HepG2 (cell line): ENCODE measurements around the gene PIK3CD. TPM values are rescaled to one million over a fixed set of nuclear protein-coding genes. Genes with fewer than 3 reads are reported as not detected.

Source experiments
- ATAC-seq: fragments of 200-7000 bp; cut with Tn5 transposase; 3 replicates; pipeline ENCODE4 v1.9.1; 2020; ENCODE audit warnings: mild to moderate bottlenecking, moderate library complexity
- BruUV-seq: library from RNA; stranded (reverse); fragments of 400-500 nt; replicated peaks from 2 replicates; lab custom pipeline; 2021; lab: Mats Ljungman, UMichigan
- CTCF ChIA-PET: fragments of 300-600 bp; formaldehyde crosslinking; extraction: SDS; loops from one replicate; lab custom pipeline; 2021; ENCODE audit warnings: low total read pairs, inconsistent platforms, low intra/inter-chr PET ratio; lab: Yijun Ruan, JAX
- POLR2A ChIA-PET: fragments of 350-600 bp; sonication (Branson Sonifier 250); formaldehyde crosslinking; loops from one replicate; lab custom pipeline; 2020; ENCODE audit warnings: antibody characterized with exemption, inconsistent platforms; lab: Yijun Ruan, JAX
- DNase-seq: peaks from one replicate; pipeline ENCODE4 v3.0.0-alpha.2; 2015; ENCODE audit warnings: low spot score
- FAIRE-seq: peaks from 3 replicates; lab custom pipeline; 2011; peaks lifted over from hg19 to GRCh38; lab: Jason Lieb, UNC
- H2AFZ ChIP-seq: one replicate; pipeline ENCODE4 v1.6.1; 2011; ENCODE audit warnings: low read length, inconsistent platforms
- H3K27ac ChIP-seq: fragments of 300-600 bp; 3 replicates; pipeline ENCODE4 v1.8.0; 2011; ENCODE audit warnings: mixed run types, mild to moderate bottlenecking, mixed read lengths, low read length, inconsistent platforms; ENCODE audit not compliant: insufficient read depth; ENCODE audit errors: extremely low read length
- H3K27me3 ChIP-seq, 2 experiments: fragments of 200-600 bp in 1 of 2; 2 replicates in 1 of 2; 3 replicates in 1 of 2; pipeline versions ENCODE4 v1.6.0 to v1.8.0; 2011; ENCODE audit warnings: low read length in 2 of 2, mild to moderate bottlenecking in 2 of 2, moderate library complexity in 2 of 2, inconsistent platforms in 1 of 2; ENCODE audit not compliant: insufficient read depth in 2 of 2, control insufficient read depth in 1 of 2
- H3K36me3 ChIP-seq, 2 experiments: fragments of 200-600 bp in 1 of 2; replicated peaks in 1 of 2; 2 replicates in 1 of 2; 3 replicates in 1 of 2; pipeline versions ENCODE4 v1.5.1 to v1.8.0; 2011; ENCODE audit warnings: low read length in 2 of 2, inconsistent platforms in 1 of 2; ENCODE audit not compliant: insufficient read depth in 2 of 2, control insufficient read depth in 1 of 2
- H3K4me1 ChIP-seq: 2 replicates; pipeline ENCODE4 v1.5.1; 2012; ENCODE audit warnings: low read length, inconsistent platforms; ENCODE audit not compliant: insufficient read depth
- H3K4me2 ChIP-seq: 2 replicates; pipeline ENCODE4 v1.6.0; 2011; ENCODE audit warnings: low read depth, low read length, inconsistent platforms
- H3K4me3 ChIP-seq, 3 experiments: fragments of 200-600 bp in 1 of 3; sonication (generic), shearing (Covaris generic) in 1 of 3; replicated peaks in 1 of 3; 2 replicates each; pipeline ENCODE4 v1.5.1; 2011 to 2016; ENCODE audit warnings: low read length in 3 of 3, inconsistent platforms in 2 of 3, low read depth in 2 of 3, mild to moderate bottlenecking in 2 of 3, control low read depth in 1 of 3, mixed read lengths in 1 of 3; ENCODE audit not compliant: insufficient read depth in 1 of 3
- H3K79me2 ChIP-seq: one replicate; pipeline ENCODE4 v1.6.1; 2011; ENCODE audit warnings: low read length, inconsistent platforms; ENCODE audit not compliant: insufficient read depth
- H3K9ac ChIP-seq: 2 replicates; pipeline ENCODE4 v1.6.0; 2011; ENCODE audit warnings: mild to moderate bottlenecking, low read depth, low read length, inconsistent platforms; ENCODE audit not compliant: insufficient read depth
- H3K9me3 ChIP-seq: 2 replicates; pipeline ENCODE4 v1.5.1; 2012; ENCODE audit warnings: mild to moderate bottlenecking, low read length
- H4K20me1 ChIP-seq: 2 replicates; pipeline ENCODE4 v1.6.0; 2011; ENCODE audit warnings: inconsistent platforms, mild to moderate bottlenecking, low read length, moderate library complexity; ENCODE audit not compliant: insufficient read depth
- ATF4 ChIP-seq, 2 experiments: fragments of 450-650 bp in 1 of 2; sonication (generic) in 1 of 2; formaldehyde crosslinking; IDR thresholded peaks; 2 replicates each; pipeline versions ENCODE4 v1.5.0 to v1.8.0; 2020 to 2022; ENCODE audit warnings: mild to moderate bottlenecking in 1 of 2, missing genetic modification reagents in 1 of 2
- GATAD2A ChIP-seq: IDR thresholded peaks from 2 replicates; pipeline ENCODE4 v1.6.1; 2016
- HDAC6 ChIP-seq: fragments of 200-600 bp; sonication (generic); IDR thresholded peaks from 2 replicates; pipeline ENCODE4 v1.7.0; 2017; ENCODE audit warnings: mild to moderate bottlenecking, antibody characterized with exemption, low read length, low read depth
- JUN ChIP-seq: sonication (generic); formaldehyde crosslinking; IDR thresholded peaks from 2 replicates; pipeline ENCODE4 v1.4.0; 2020; ENCODE audit warnings: mild to moderate bottlenecking, missing genetic modification reagents
- MAFG ChIP-seq: sonication (generic); formaldehyde crosslinking; IDR thresholded peaks from 2 replicates; pipeline ENCODE4 v1.5.1; 2020; ENCODE audit warnings: mild to moderate bottlenecking, missing genetic modification reagents
- PRPF4 ChIP-seq: fragments of 200-400 bp; formaldehyde crosslinking; IDR thresholded peaks from 2 replicates; pipeline ENCODE4 v1.6.1; 2016; ENCODE audit warnings: low read length, low read depth; ENCODE audit not compliant: poor library complexity, severe bottlenecking
- SNAPC4 ChIP-seq: sonication (generic); formaldehyde crosslinking; IDR thresholded peaks from 2 replicates; pipeline ENCODE4 v1.4.0; 2020; ENCODE audit warnings: mild to moderate bottlenecking, missing genetic modification reagents
- THYN1 ChIP-seq: sonication (generic); formaldehyde crosslinking; IDR thresholded peaks from 2 replicates; pipeline ENCODE4 v1.8.1; 2023; ENCODE audit warnings: low read depth, mild to moderate bottlenecking, moderate library complexity, missing genetic modification reagents, borderline replicate concordance
- ZBTB25 ChIP-seq: IDR thresholded peaks from 2 replicates; pipeline ENCODE4 v1.6.1; 2018; ENCODE audit warnings: missing genetic modification reagents
- ZBTB7B ChIP-seq: sonication (generic); formaldehyde crosslinking; IDR thresholded peaks from 2 replicates; pipeline ENCODE4 v1.4.0; 2020; ENCODE audit warnings: missing genetic modification reagents
- ZNF704 ChIP-seq: sonication (generic); formaldehyde crosslinking; IDR thresholded peaks from 2 replicates; pipeline ENCODE4 v1.8.1; 2023; ENCODE audit warnings: mild to moderate bottlenecking, inconsistent platforms, moderate library complexity, missing genetic modification reagents, borderline replicate concordance
- ZNF746 ChIP-seq: sonication (generic); formaldehyde crosslinking; IDR thresholded peaks from 2 replicates; pipeline ENCODE4 v1.8.0; 2022; ENCODE audit warnings: mild to moderate bottlenecking, missing genetic modification reagents
- ZNF891 ChIP-seq: sonication (generic); formaldehyde crosslinking; IDR thresholded peaks from 2 replicates; pipeline ENCODE4 v1.5.0; 2020; ENCODE audit warnings: mild to moderate bottlenecking, missing genetic modification reagents
- WGBS: methylation state at CpG from one replicate; pipeline ENCODE4 v1.1.6; 2017; ENCODE audit warnings: low lambda C conversion rate; 5-methylcytosine and 5-hydroxymethylcytosine counted together
- in situ Hi-C: cut with HindIII; loops from 2 replicates; pipeline ENCODE4 v1.10.0; 2017; ENCODE audit warnings: low pct_unique_long_range_greater_than_20kb; ENCODE audit not compliant: extremely low pct_ligation_motif_present
- intact Hi-C: fragments of 100-400 bp; cut with micrococcal nuclease; formaldehyde crosslinking; loops from one replicate; pipeline ENCODE4 v1.10.0; 2022; ENCODE audit not compliant: unreplicated experiment
- polyA plus RNA-seq, 8 experiments: library from polyadenylated mRNA; depleted of rRNA in 3 of 8; stranded (reverse) in 7 of 8; unstranded in 1 of 8; fragments of >200 nt; fragmentation: Illumina TruSeq in 4 of 8; extraction: Trizol in 4 of 8; gene quantifications; 2 replicates each; pipeline versions ENCODE4 v1.2.1 to v1.2.3, GENCODE V29; 2011 to 2016; ENCODE audit warnings: low read depth in 4 of 8, missing spikeins in 1 of 8, mixed read lengths in 1 of 8; ENCODE audit not compliant: insufficient read depth in 1 of 8
- total RNA-seq, 5 experiments: library from RNA; depleted of rRNA; stranded (reverse); fragments of >200 nt; fragmentation: Illumina TruSeq; extraction: Trizol; gene quantifications; 2 replicates each; pipeline ENCODE4 v1.2.3, GENCODE V29; 2016; ENCODE audit warnings: low read depth in 1 of 5
- TF ChIP-seq, protein P1 (sequence below): IDR thresholded peaks from 2 replicates; pipeline ENCODE4 v1.6.1; 2016; ENCODE audit warnings: mild to moderate bottlenecking, missing biosample characterization, missing genetic modification reagents

The PIK3CD gene
- total and polyA plus RNA-seq, 2 of the 13 experiments (the other 11 are each of a cell fraction or from before 2014, with no cell fraction given), result 7.1 to 10.0 TPM

GRCh38 chr1:9658199-9658598 lies 6.7 kb downstream of the PIK3CD start:
- no peak overlapping the region for H3K9ac ChIP-seq

More at GRCh38 chr1:9658199-9658598, 6.7 kb downstream of the PIK3CD start:
- no peak overlapping the region for H3K4me3 ChIP-seq
- intact Hi-C loops (no loop called here), in situ Hi-C loops (no loop called here)
- H3K4me1 ChIP-seq, result peaks cover 9% of the 10 kb centered on the region; the same call in 1 of the 2 replicates
- POLR2A ChIA-PET, result interaction anchor here (0.6 kb wide), 1 partner anchor 326 kb away, joined by 3 read pairs; no protein-coding TSS in a partner anchor
- no TSS peak for BruUV-seq
- ATAC-seq, result no peak
- H3K27me3 ChIP-seq, result peaks cover 4 to 18% of the 10 kb centered on the region in 2 experiments; a peak in 4 of 5 replicates
- H3K4me2 ChIP-seq, result no peak overlapping the region
- no peak overlapping the region for H2AFZ ChIP-seq
- no peaks in the 10 kb centered on the region for H3K36me3 ChIP-seq
- H3K9me3 ChIP-seq, result no peaks in the 10 kb centered on the region
- no peak for DNase-seq
- H3K79me2 ChIP-seq, result no peaks in the 10 kb centered on the region
- H4K20me1 ChIP-seq, result no peaks in the 10 kb centered on the region
- TF ChIP-seq MAFG (CRISPR knock-in tag), result no peak
- TF ChIP-seq ATF4 (CRISPR knock-in tag; IDR thresholded peaks at IDR 0.05), result no peak
- no peak for TF ChIP-seq ZNF704 (CRISPR knock-in tag)
- no peak for TF ChIP-seq ZBTB25 (CRISPR knock-in tag)
- TF ChIP-seq GATAD2A (CRISPR knock-in tag), result no peak
- no peak for TF ChIP-seq ZNF891 (CRISPR knock-in tag)
- TF ChIP-seq THYN1 (CRISPR knock-in tag), result no peak
- TF ChIP-seq HDAC6, result no peak
- no peak for TF ChIP-seq PRPF4
- TF ChIP-seq JUN (CRISPR knock-in tag), result no peak
- no peak for TF ChIP-seq SNAPC4 (CRISPR knock-in tag)
- no peak for TF ChIP-seq ZBTB7B
- no peak for TF ChIP-seq ZNF746 (CRISPR knock-in tag)
- TF ChIP-seq, protein P1, sequence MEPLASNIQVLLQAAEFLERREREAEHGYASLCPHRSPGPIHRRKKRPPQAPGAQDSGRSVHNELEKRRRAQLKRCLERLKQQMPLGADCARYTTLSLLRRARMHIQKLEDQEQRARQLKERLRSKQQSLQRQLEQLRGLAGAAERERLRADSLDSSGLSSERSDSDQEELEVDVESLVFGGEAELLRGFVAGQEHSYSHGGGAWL, result no peak
- 11% methylated on average over 4 of the region's 4 CpGs for WGBS
- H3K27ac ChIP-seq, result no peak overlapping the region
- no peak for FAIRE-seq
- CTCF ChIA-PET, result no interaction called here
